Lower leg skin (tissue), 4 donors: ENCODE data around the gene AP1B1. TPM values are rescaled to one million over a fixed set of nuclear protein-coding genes. Genes with fewer than 3 reads are reported as not detected.

Source experiments
- DNase-seq, 2 donors: peaks; one replicate each; pipeline ENCODE4 v3.0.0-alpha.2; 2019; ENCODE audit warnings: low spot score in 2 of 2
- H3K4me3 ChIP-seq: fragments of 200-600 bp; sonication (generic); 2 replicates; pipeline ENCODE4 v1.5.1; 2017; ENCODE audit warnings: mild to moderate bottlenecking, low read depth; ENCODE audit not compliant: poor library complexity, severe bottlenecking
- CTCF ChIP-seq, 3 donors: fragments of 450-650 bp; IDR thresholded peaks; one replicate each; pipeline ENCODE4 v1.5.1; 2016; ENCODE audit warnings: antibody characterized with exemption in 3 of 3, mild to moderate bottlenecking in 3 of 3, moderate library complexity in 2 of 3
- POLR2A ChIP-seq, 2 donors: fragments of 450-650 bp; IDR thresholded peaks; one replicate each; pipeline ENCODE4 v1.6.1; 2016 to 2017; ENCODE audit warnings: antibody characterized with exemption in 2 of 2, mild to moderate bottlenecking in 1 of 2, moderate library complexity in 1 of 2
- WGBS, 2 donors: methylation state at CpG; one replicate each; pipeline ENCODE4 v1.1.5; 2018; 5-methylcytosine and 5-hydroxymethylcytosine counted together
- intact Hi-C: fragments of 100-400 bp; cut with DNase I; formaldehyde crosslinking; loops from one replicate; pipeline ENCODE4 v1.15.0; 2023; ENCODE audit warnings: low total_unique reads
- total RNA-seq, 4 donors: library from RNA; depleted of rRNA; stranded (reverse); fragments of >200 nt; gene quantifications; one replicate each; pipeline ENCODE4 v1.1.0, GENCODE V29; 2016

The AP1B1 gene
- total RNA-seq, 4 donors from 2014 or later = 65.4 to 95.5 (median 79.0) TPM

- no peak for DNase-seq
- TF ChIP-seq CTCF (IDR thresholded peaks at IDR 0.05) = no peak
- TF ChIP-seq POLR2A (IDR thresholded peaks at IDR 0.05) = no peak
- intact Hi-C loops = no loop called here
- H3K4me3 ChIP-seq = no peak overlapping the region
- WGBS, 2 donors = 84 to 86% methylated on average over 10 of the region's 10 CpGs
Measured at GRCh38 chr22:29342577-29343312, 45.6 kb downstream of the AP1B1 start.

GRCh38 chr22:29342177-29342576, 46.2 kb downstream of the AP1B1 start:
- TF ChIP-seq CTCF (IDR thresholded peaks at IDR 0.05) (no peak), POLR2A (IDR thresholded peaks at IDR 0.05) (no peak)
- WGBS, 2 donors = 89 to 93% methylated on average over 6 of the region's 6 CpGs
- no peak for DNase-seq

GRCh38 chr22:29341849-29342127, 46.6 kb downstream of the AP1B1 start:
- DNase-seq = no peak
- TF ChIP-seq POLR2A (IDR thresholded peaks at IDR 0.05) = no peak
- no peak for TF ChIP-seq CTCF (IDR thresholded peaks at IDR 0.05)
- intact Hi-C loops = no loop called here
- WGBS, 2 donors = 96 to 100% methylated on average over 2 of the region's 2 CpGs
- no peak overlapping the region for H3K4me3 ChIP-seq

More at GRCh38 chr22:29342177-29342576, 46.2 kb downstream of the AP1B1 start:
- H3K4me3 ChIP-seq = no peak overlapping the region
- intact Hi-C loops = no loop called here

GRCh38 chr22:29341056-29341848, 47.1 kb downstream of the AP1B1 start:
- WGBS, 2 donors = 92 to 96% methylated on average over 25 of the region's 25 CpGs
- H3K4me3 ChIP-seq = no peak overlapping the region
- intact Hi-C loops = no loop called here
- no peak for DNase-seq
- TF ChIP-seq POLR2A (IDR thresholded peaks at IDR 0.05) (no peak), CTCF (IDR thresholded peaks at IDR 0.05) (no peak)

GRCh38 chr22:29340566-29340965, 47.8 kb downstream of the AP1B1 start:
- intact Hi-C loops = no loop called here
- TF ChIP-seq POLR2A (IDR thresholded peaks at IDR 0.05) (no peak), CTCF (IDR thresholded peaks at IDR 0.05) (no peak)
- WGBS, 2 donors = 87 to 90% methylated on average over 3 to 8 of the region's 8 CpGs
- no peak overlapping the region for H3K4me3 ChIP-seq
- no peak for DNase-seq
